HG02981 (cell line): ENCODE results near the gene MORC4.

Experiments used
- ATAC-seq: cut with Tn5 transposase; IDR thresholded peaks from one replicate; pipeline ENCODE4 v1.9.1; 2021; ENCODE audit warnings: mild to moderate bottlenecking, moderate library complexity; ENCODE audit not compliant: unreplicated experiment

MORC4 gene

DNA sequence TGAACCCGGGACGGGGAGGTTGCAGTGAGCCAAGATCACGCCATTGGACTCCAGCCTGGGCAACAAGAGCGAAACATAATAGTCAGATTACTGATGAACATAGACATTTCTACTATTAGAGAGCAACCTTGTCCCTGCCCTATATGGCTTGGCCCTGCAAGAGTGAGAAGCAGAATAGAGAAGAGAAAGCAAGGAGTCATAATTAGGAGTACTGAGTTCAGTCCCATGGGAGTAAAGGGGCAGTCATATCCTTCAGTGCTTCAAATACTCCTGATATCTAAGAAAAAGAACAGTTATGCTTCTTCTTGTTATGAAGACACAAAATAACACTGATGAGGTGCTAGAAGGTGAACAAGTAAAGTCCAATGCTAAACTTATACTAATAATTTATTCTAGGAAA is 46.0 kb downstream of the MORC4 start:
- no peak for ATAC-seq

GRCh38 chrX:106952988-106953387 is 47.0 kb downstream of the MORC4 start:
- ATAC-seq = no peak

DNA sequence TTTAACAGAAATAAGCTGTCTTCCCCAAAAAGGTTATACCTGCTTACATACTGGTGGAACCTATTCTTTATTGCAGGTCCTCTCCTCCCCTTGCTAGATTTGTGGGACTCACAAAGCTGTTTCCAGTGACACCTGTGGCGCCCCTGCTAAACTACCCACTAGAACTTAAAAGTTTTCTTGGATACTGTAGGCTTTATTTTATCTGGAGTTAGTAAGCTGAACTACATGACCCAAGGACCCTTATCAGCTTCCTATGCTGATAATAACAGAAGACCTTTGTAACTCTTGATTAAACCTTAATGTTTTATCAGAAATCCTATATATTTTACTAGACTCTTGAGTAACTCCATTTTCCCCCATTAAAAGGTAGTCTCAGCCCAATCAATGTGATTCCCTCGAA is 47.5 kb downstream of the MORC4 start:
- no peak for ATAC-seq

- ATAC-seq = no peak
Observed at GRCh38 chrX:106952089-106952488, 47.9 kb downstream of the MORC4 start.

GRCh38 chrX:106951230-106951629 is 48.8 kb downstream of the MORC4 start:
- ATAC-seq = no peak

- no peak for ATAC-seq
Observed at GRCh38 chrX:106950381-106950780, 49.6 kb downstream of the MORC4 start.

- no peak for ATAC-seq
Observed at GRCh38 chrX:106949366-106949765, 50.6 kb downstream of the MORC4 start.

DNA sequence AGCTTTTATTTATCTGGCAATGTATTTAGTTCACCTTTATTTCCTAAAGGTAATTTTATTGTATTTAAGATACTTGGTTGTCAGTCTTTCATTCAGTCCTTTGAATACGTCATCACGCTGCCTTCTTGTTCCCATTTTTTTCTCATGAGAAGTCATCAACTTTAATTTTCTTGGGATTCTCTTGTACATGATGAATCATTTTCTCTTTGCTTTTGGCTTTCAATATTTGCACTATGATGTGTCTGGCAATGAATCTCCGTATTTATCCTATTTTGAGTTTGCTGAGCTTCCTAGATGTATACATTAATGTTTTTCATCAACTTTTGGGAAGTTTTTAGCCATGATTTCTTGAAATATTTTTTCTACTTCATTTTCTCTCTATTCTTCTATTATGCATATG is 51.4 kb downstream of the MORC4 start:
- no peak for ATAC-seq

GRCh38 chrX:106946464-106946863 is 53.5 kb downstream of the MORC4 start:
- no peak for ATAC-seq

GRCh38 chrX:106940068-106940467 is 59.9 kb downstream of the MORC4 start:
- no peak for ATAC-seq

- no peak for ATAC-seq
Observed at GRCh38 chrX:106939566-106939965, 60.4 kb downstream of the MORC4 start.

DNA sequence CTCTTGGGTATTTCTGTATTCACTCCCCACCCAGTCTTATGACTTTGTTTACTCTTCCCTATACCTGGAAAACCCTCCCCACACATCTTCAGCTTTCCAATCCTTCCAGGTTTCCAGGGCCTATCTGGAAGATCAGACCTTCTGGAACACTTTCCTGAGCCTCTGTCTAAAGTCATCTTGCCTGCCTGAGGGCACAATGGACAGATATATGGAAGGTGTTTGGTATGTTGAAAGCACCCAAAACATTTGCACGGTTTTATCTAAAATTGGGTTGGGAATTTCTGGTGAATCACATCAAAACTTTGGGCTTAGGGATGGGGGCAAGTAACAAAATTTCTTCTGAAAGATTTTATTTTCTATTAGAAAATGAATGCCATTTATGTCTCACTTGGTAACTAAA is 63.8 kb downstream of the MORC4 start:
- no peak for ATAC-seq

DNA sequence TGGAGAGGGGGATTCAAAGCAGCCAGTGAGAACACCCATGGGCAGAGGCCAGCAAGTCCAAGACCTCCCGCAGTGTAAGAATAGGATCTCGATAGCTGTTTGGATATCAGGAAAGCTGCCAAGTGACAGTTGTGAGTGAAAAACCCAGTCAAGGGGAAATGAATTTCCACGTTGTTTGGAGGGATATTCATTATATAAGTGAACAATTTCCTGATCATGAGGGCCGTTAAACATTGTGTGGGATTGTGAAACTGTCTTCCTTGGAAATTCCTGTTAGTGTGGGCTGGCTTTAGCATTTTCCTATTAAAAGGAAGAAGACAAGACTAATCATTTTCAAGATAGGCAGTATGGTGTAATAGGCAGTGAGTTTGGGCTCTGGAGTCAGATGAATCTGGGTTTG is 64.8 kb downstream of the MORC4 start:
- no peak for ATAC-seq

GRCh38 chrX:106933538-106933961 is 66.5 kb downstream of the MORC4 start:
- no peak for ATAC-seq

- ATAC-seq = no peak
Observed at GRCh38 chrX:106932960-106933537, 67.0 kb downstream of the MORC4 start.

DNA sequence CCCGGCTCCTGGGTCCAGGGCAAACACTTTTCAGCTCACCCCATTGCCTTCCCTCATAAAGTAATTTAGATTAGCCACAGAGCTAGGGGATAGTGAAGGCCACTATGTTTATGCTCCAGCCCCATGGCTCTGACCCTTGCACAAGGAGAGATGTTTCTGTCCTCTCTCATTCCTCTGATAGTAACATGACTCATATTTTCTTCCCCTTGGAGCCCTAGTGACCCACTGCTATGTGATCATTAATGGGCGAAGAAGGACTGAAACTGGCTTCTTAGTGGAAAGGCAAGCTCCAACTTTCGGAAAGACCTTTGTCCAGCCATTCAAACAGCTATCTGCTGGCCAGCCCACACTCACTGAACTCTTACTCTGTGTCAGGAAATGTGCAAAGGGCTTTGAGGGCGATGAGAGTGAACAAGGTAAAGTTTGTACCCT is 67.5 kb downstream of the MORC4 start:
- ATAC-seq = no peak

DNA sequence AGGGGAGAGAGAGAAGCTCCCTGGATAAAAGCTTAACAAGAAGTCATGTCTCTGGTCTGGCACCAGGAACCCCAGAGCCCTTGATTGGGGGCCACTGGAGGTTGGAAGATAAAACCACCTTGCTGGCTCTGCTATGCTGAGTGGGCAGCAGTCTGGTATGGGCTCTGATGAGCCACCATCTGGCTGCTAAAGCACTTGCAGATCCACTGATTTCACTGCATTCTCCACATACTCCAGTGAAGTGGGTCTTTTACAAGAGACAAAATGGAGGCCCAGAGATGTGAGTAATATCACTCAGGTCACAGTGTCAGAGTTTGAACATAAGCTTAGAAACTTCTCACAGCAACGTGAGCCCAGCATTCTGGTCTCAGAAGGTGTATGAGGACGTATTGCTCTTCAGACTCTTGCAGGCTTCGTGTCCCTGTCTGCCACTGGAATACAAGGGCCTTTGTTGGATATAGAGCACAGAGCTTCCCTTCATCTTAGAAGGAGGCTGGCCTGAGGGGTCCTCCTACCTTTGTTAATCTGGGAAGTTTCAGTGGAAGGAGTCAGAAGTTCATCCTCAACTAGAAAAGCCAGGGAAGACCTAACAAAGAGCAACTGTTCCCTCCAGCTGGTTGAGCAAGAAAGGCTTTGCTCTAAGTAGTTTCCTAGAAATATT is 68.1 kb downstream of the MORC4 start:
- no peak for ATAC-seq

- no peak for ATAC-seq
Observed at GRCh38 chrX:106928227-106928626, 71.8 kb downstream of the MORC4 start.

DNA sequence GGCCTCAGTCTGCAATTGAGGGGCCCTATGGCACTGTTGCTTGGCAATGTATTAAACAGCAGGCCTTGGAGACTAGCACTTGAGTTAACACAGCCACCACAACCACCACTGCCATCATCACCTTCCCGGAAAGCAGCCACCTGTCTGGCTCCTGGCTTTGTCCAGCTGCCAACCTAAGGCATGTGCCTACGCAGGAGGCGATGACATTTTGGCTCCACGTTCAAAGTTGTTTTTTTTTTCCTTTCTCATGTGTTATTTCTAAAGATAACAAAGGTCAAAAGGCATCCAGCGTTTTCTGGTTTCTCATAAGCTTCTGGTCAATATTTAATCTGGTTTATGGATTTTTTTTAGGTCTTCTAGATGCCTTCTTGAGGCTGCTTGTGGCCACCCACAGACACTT is 72.3 kb downstream of the MORC4 start:
- ATAC-seq = no peak

DNA sequence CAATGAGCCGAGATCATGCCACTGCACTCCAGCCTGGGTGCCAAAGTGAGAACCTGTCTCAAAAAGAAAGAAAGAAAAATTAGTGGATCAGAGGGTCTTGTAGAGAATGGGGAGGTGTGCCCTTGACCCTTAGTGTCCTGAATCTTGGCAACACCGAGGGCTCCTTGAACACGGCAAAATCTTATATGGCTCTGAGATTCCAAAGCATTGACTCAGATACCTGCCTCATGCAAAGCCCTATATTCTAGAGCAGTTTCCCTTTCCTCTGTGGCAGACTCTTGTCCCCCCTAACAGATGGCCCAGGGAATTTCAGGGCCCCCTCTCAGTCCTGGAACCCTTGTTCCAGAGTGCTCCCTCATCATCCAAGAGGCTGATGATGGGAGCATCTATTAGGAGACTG is 73.0 kb downstream of the MORC4 start:
- no peak for ATAC-seq

DNA sequence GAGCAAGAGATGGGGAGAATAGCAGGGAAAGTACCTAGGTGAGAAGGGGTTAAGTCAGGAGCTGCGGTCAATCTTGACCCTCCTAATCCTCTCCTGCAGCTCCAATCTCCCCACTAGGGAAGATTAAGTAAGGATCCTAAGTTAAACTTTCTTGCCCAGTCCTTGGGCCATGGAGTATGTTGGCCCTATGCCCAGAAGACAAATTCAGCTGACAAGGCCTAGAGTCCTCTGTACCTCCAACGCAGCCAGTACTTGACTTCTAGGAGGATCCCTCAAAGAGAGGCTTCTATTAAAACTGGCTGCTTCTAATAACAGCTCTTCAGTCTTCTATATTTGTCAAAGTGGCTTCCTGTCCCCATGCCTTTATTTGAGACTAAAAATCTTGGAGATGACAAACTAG is 78.4 kb downstream of the MORC4 start:
- no peak for ATAC-seq

DNA sequence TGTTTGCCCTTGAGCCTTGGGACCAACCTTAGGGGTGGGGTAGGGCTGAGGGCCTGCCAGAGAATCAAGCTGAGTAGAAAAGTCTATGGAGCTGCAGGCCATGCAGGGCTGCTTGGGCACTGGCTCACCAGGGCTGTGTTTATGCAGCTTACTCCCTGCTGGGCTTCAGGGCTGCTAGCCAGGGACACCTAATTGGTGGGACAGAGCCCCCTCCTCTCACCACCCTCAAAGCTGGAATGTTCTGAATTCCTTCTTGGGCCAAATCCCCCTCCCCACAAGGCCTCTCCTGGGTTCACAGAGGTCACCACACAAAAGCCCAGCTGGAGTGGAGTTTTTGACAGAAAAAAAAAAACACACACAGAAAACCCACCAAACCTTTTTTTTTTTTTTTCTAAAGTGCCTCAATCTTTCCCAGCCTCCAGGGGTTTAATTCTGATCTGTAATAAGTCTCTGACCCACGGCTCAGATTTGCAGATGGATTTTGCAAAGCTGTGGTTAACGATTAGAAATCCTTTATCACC is 80.0 kb downstream of the MORC4 start, which contains the start of gene CLDN2:
CLDN2 (plus strand) TSS at position 471 of the 521 bp plus-strand sequence. CDS start 7,827 bp downstream, outside the sequence.
- no peak for ATAC-seq
